SK-N-SH treated with all-trans-retinoic acid at 6 μM for 48 hours (cell line): ENCODE data around the gene ALPK3.

ENCODE experiments used
- ATAC-seq: fragments of 200-7000 bp; cut with Tn5 transposase; 3 replicates; pipeline ENCODE4 v1.9.1; 2020; ENCODE audit warnings: mild to moderate bottlenecking, moderate library complexity
- ARNTL ChIP-seq: fragments of 450-650 bp; formaldehyde crosslinking; IDR thresholded peaks from 2 replicates; pipeline ENCODE4 v1.5.0; 2020; ENCODE audit warnings: low read depth, mild to moderate bottlenecking, moderate library complexity, borderline replicate concordance
- CSDC2 ChIP-seq: fragments of 250-450 bp; sonication (Bioruptor Pico); IDR thresholded peaks from 2 replicates; pipeline ENCODE4 v1.5.0; 2020; ENCODE audit warnings: mild to moderate bottlenecking, moderate library complexity
- CSRNP3 ChIP-seq: fragments of 250-450 bp; sonication (Bioruptor Pico); IDR thresholded peaks from 2 replicates; pipeline ENCODE4 v1.5.1; 2021; ENCODE audit warnings: mild to moderate bottlenecking, moderate library complexity
- ESRRG ChIP-seq: fragments of 250-450 bp; sonication (Bioruptor Pico); IDR thresholded peaks from 2 replicates; pipeline ENCODE4 v1.6.1; 2021; ENCODE audit warnings: mild to moderate bottlenecking
- ISL1 ChIP-seq: fragments of 250-450 bp; sonication (Bioruptor Pico); IDR thresholded peaks from 2 replicates; pipeline ENCODE4 v2.1.2; 2022; ENCODE audit warnings: mild to moderate bottlenecking, moderate library complexity
- OSR1 ChIP-seq: fragments of 250-450 bp; sonication (Bioruptor Pico); IDR thresholded peaks from 2 replicates; pipeline ENCODE4 v1.8.0; 2022; ENCODE audit warnings: moderate library complexity, mild to moderate bottlenecking, inconsistent platforms
- PPARA ChIP-seq: fragments of 250-450 bp; sonication (Bioruptor Pico); IDR thresholded peaks from 2 replicates; pipeline ENCODE4 v1.5.0; 2020; ENCODE audit warnings: mild to moderate bottlenecking, borderline replicate concordance
- RARB ChIP-seq: fragments of 250-450 bp; sonication (Bioruptor Pico); IDR thresholded peaks from 2 replicates; pipeline ENCODE4 v1.8.0; 2021; ENCODE audit warnings: mild to moderate bottlenecking, moderate library complexity
- TCF4 ChIP-seq: fragments of 250-450 bp; sonication (Bioruptor Pico); IDR thresholded peaks from 2 replicates; pipeline ENCODE4 v1.8.0; 2021; ENCODE audit warnings: mild to moderate bottlenecking, moderate library complexity, borderline replicate concordance
- TOX ChIP-seq: fragments of 250-450 bp; sonication (Bioruptor Pico); IDR thresholded peaks from 2 replicates; pipeline ENCODE4 v1.8.0; 2021; ENCODE audit warnings: mild to moderate bottlenecking, moderate library complexity, borderline replicate concordance
- TSHZ2 ChIP-seq: fragments of 250-450 bp; sonication (Bioruptor Pico); IDR thresholded peaks from 2 replicates; pipeline ENCODE4 v1.5.0; 2020; ENCODE audit warnings: mild to moderate bottlenecking, moderate library complexity
- ZC3H10 ChIP-seq: fragments of 250-450 bp; sonication (Bioruptor Pico); IDR thresholded peaks from 2 replicates; pipeline ENCODE4 v1.5.1; 2021; ENCODE audit warnings: mild to moderate bottlenecking, moderate library complexity
- ZFP3 ChIP-seq: fragments of 250-450 bp; sonication (Bioruptor Pico); IDR thresholded peaks from 2 replicates; pipeline ENCODE4 v1.5.0; 2020; ENCODE audit warnings: mild to moderate bottlenecking, moderate library complexity
- ZNF565 ChIP-seq: fragments of 450-650 bp; formaldehyde crosslinking; conservative IDR thresholded peaks from 2 replicates; pipeline ENCODE4 v1.5.0; 2020; ENCODE audit warnings: low read depth, mild to moderate bottlenecking, moderate library complexity
- ZNF70 ChIP-seq: fragments of 450-650 bp; formaldehyde crosslinking; IDR thresholded peaks from 2 replicates; pipeline ENCODE4 v1.5.0; 2020; ENCODE audit warnings: mild to moderate bottlenecking, moderate library complexity
- ZNF8 ChIP-seq: fragments of 450-650 bp; formaldehyde crosslinking; IDR thresholded peaks from 2 replicates; pipeline ENCODE4 v1.5.0; 2020; ENCODE audit warnings: mild to moderate bottlenecking, moderate library complexity
- TF ChIP-seq, protein P1 (sequence below): fragments of 250-450 bp; sonication (Bioruptor Pico); IDR thresholded peaks from 2 replicates; pipeline ENCODE4 v1.8.0; 2020; ENCODE audit warnings: mild to moderate bottlenecking, moderate library complexity, borderline replicate concordance
- TF ChIP-seq, protein P2 (sequence below): fragments of 250-450 bp; sonication (Bioruptor Pico); IDR thresholded peaks from 2 replicates; pipeline ENCODE4 v1.8.0; 2021; ENCODE audit warnings: low read depth, mild to moderate bottlenecking, moderate library complexity, borderline replicate concordance

The ALPK3 gene

DNA sequence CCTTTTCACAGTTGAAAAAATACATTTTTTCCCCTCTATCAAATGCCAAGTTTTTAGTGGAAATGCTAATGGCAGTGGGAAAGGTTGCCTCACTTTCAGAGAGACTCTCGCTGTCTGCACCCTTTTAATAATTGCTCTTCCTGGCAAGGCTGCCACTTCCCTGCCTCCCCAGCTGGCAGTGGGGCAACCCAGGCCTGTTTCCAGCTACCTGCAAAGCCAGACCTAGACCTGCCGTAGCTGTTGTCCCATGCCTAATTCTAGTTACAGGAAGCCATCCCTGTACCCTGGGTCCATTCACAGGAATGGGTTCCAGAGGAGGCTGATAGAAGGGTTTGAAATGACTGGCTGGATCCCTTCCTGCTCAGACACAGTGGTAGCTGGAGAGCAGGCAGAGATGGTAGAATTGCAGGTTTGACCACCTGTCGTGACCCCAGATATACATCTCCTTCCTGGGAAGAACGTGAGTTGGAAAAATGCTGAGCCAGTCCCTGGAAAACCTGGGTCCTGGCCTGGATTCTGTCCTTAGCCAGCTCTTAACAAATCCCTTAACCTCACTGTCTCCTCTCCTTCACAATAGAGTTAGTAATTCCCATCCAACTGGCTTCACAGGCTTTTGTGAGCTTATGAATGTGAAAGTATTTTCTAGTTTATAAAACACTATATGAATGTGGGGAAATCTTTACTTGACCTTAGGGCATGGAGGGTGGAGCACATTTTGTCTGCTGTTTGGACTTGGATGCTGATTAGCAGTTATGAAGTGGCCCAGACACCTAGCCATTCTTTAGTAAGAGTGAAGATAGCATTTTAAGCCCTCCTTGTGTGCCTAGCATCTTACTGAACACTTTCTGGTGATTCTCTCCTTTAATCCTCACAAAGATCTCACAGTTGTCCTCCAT, 12.9 kb upstream of the ALPK3 start:
- ATAC-seq = no peak

GRCh38 chr15:84805221-84805620, 11.9 kb upstream of the ALPK3 start:
- TF ChIP-seq ZNF565 (CRISPR knock-in tag) (no peak), ZNF8 (CRISPR knock-in tag) (no peak), ISL1 (CRISPR knock-in tag) (peak; percentile 64), TOX (CRISPR knock-in tag) (no peak), ESRRG (CRISPR knock-in tag) (no peak), PPARA (CRISPR knock-in tag) (no peak)
- TF ChIP-seq, protein P1, sequence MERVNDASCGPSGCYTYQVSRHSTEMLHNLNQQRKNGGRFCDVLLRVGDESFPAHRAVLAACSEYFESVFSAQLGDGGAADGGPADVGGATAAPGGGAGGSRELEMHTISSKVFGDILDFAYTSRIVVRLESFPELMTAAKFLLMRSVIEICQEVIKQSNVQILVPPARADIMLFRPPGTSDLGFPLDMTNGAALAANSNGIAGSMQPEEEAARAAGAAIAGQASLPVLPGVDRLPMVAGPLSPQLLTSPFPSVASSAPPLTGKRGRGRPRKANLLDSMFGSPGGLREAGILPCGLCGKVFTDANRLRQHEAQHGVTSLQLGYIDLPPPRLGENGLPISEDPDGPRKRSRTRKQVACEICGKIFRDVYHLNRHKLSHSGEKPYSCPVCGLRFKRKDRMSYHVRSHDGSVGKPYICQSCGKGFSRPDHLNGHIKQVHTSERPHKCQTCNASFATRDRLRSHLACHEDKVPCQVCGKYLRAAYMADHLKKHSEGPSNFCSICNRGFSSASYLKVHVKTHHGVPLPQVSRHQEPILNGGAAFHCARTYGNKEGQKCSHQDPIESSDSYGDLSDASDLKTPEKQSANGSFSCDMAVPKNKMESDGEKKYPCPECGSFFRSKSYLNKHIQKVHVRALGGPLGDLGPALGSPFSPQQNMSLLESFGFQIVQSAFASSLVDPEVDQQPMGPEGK (CRISPR knock-in tag) = no peak
- TF ChIP-seq, all 23 proteins: peak for 1
- no peak for ATAC-seq

More for the DNA sequence above, 12.9 kb upstream of the ALPK3 start:
- TF ChIP-seq CSRNP3 (CRISPR knock-in tag) (no peak), ISL1 (CRISPR knock-in tag) (0 out of 2 replicates have a peak, but pooled peaks have one; percentile 8)
- TF ChIP-seq, protein P2, sequence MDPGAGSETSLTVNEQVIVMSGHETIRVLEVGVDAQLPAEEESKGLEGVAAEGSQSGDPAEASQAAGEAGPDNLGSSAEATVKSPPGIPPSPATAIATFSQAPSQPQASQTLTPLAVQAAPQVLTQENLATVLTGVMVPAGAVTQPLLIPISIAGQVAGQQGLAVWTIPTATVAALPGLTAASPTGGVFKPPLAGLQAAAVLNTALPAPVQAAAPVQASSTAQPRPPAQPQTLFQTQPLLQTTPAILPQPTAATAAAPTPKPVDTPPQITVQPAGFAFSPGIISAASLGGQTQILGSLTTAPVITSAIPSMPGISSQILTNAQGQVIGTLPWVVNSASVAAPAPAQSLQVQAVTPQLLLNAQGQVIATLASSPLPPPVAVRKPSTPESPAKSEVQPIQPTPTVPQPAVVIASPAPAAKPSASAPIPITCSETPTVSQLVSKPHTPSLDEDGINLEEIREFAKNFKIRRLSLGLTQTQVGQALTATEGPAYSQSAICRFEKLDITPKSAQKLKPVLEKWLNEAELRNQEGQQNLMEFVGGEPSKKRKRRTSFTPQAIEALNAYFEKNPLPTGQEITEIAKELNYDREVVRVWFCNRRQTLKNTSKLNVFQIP (CRISPR knock-in tag) = no peak

- no peak for ATAC-seq
- TF ChIP-seq ZNF8 (CRISPR knock-in tag) (no peak), CSDC2 (CRISPR knock-in tag) (no peak), ZC3H10 (CRISPR knock-in tag) (no peak), CSRNP3 (CRISPR knock-in tag) (no peak), RARB (CRISPR knock-in tag) (no peak), ZFP3 (CRISPR knock-in tag) (no peak), TCF4 (CRISPR knock-in tag) (no peak), OSR1 (no peak), ISL1 (CRISPR knock-in tag) (no peak), ESRRG (CRISPR knock-in tag) (no peak), ZNF70 (CRISPR knock-in tag) (no peak), TSHZ2 (CRISPR knock-in tag) (no peak), ZNF565 (CRISPR knock-in tag) (no peak), PPARA (CRISPR knock-in tag) (no peak), ARNTL (CRISPR knock-in tag) (no peak)
- TF ChIP-seq, protein P2 (CRISPR knock-in tag) = no peak
- TF ChIP-seq, protein P1 (CRISPR knock-in tag) = no peak
Measured at GRCh38 chr15:84807228-84807627, 9.9 kb upstream of the ALPK3 start.
